BLaER1 (cell line): Measurements from ENCODE around the gene DLK1.

ENCODE experiments used
- H3K27ac ChIP-seq: shearing (Covaris generic); formaldehyde crosslinking; 2 replicates; pipeline ENCODE4 v1.8.1; 2022
- H3K27me3 ChIP-seq: shearing (Covaris generic); formaldehyde crosslinking; 2 replicates; pipeline ENCODE4 v1.8.1; 2022
- H3K36me3 ChIP-seq: shearing (Covaris generic); formaldehyde crosslinking; 2 replicates; pipeline ENCODE4 v1.8.1; 2022
- H3K4me1 ChIP-seq: shearing (Covaris generic); formaldehyde crosslinking; 2 replicates; pipeline ENCODE4 v1.8.1; 2022
- H3K4me2 ChIP-seq: shearing (Covaris generic); formaldehyde crosslinking; 2 replicates; pipeline ENCODE4 v1.8.1; 2022
- H3K4me3 ChIP-seq: shearing (Covaris generic); formaldehyde crosslinking; 2 replicates; pipeline ENCODE4 v1.8.1; 2022
- H3K9ac ChIP-seq: shearing (Covaris generic); formaldehyde crosslinking; 2 replicates; pipeline ENCODE4 v1.8.1; 2022
- H3K9me3 ChIP-seq: shearing (Covaris generic); formaldehyde crosslinking; 2 replicates; pipeline ENCODE4 v1.8.1; 2022
- H4K20me1 ChIP-seq: shearing (Covaris generic); formaldehyde crosslinking; 2 replicates; pipeline ENCODE4 v1.8.1; 2022
- Cebpa-rat ChIP-seq: shearing (Covaris generic); IDR thresholded peaks from 2 replicates; pipeline ENCODE4 v1.8.1; 2022

DLK1 gene

DNA sequence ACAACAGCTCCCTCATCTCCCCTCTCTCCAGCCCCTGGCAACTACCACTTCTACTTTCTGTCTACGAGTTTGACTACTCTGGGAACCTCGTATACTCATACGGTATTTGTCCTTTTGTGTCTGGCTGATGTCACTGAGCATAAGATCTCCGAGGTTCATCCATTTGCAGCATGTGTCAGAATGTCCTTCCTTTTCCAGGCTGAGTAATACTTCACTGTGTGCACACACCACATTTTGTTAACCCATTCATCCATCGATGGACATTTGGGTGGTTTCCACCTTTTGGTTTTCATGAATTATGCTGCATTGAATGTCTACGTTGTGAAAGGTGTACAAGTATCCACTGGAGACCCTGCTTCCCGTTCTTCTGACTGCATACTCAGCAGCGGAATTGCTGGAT lies 24.1 kb upstream of the DLK1 start:
- Histone ChIP-seq H3K4me1 (peaks cover 14% of the 10 kb centered on the region), H3K27ac (no peak overlapping the region), H4K20me1 (no peaks in the 10 kb centered on the region), H3K36me3 (no peaks in the 10 kb centered on the region), H3K4me3 (no peak overlapping the region), H3K9ac (no peak overlapping the region), H3K4me2 (no peak overlapping the region), H3K9me3 (no peaks in the 10 kb centered on the region), H3K27me3 (peaks cover 8% of the 10 kb centered on the region; the same call in 1 of the 2 replicates)
- no peak for TF ChIP-seq Cebpa-rat

- no peak overlapping the region for H3K27ac ChIP-seq
- H3K27me3 ChIP-seq: peaks cover 13% of the 10 kb centered on the region; the same call in 1 of the 2 replicates
- no peaks in the 10 kb centered on the region for H3K36me3 ChIP-seq
- no peak overlapping the region for H3K4me2 ChIP-seq
- H4K20me1 ChIP-seq: no peaks in the 10 kb centered on the region; the same call in 1 of the 2 replicates
- peaks cover 24% of the 10 kb centered on the region for H3K4me1 ChIP-seq
- no peak overlapping the region for H3K9ac ChIP-seq
- no peaks in the 10 kb centered on the region for H3K9me3 ChIP-seq
- no peak overlapping the region for H3K4me3 ChIP-seq
- no peak for TF ChIP-seq Cebpa-rat
Observed at GRCh38 chr14:100703386-100704220, 23.1 kb upstream of the DLK1 start.

- Histone ChIP-seq H3K9me3 (no peaks in the 10 kb centered on the region), H3K9ac (no peak overlapping the region), H3K4me1 (peaks cover 44% of the 10 kb centered on the region), H3K4me2 (no peak overlapping the region), H4K20me1 (peaks cover 12% of the 10 kb centered on the region), H3K4me3 (no peak overlapping the region), H3K27me3 (peaks cover 32% of the 10 kb centered on the region; the same call in 1 of the 2 replicates), H3K27ac (no peak overlapping the region), H3K36me3 (no peaks in the 10 kb centered on the region)
- TF ChIP-seq Cebpa-rat: no peak
Observed at GRCh38 chr14:100706200-100706599, 20.5 kb upstream of the DLK1 start.

DNA sequence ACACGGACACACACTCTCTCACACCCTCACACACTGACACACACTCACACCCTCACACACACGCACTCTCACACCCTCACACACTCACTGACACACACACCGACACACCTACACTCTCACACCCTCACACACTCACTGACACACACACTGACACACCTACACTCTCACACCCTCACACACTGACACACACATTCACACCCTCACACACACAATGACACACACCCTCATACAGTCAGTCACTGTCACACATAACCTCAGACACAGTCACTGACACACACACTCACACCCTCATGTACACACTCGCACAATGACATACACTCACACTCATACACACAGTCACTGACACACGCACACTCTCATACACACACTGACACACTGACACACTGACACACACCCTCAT lies 19.8 kb upstream of the DLK1 start:
- Histone ChIP-seq H3K27me3 (peaks cover 33% of the 10 kb centered on the region; the same call in 1 of the 2 replicates), H3K27ac (no peak overlapping the region), H3K4me3 (no peak overlapping the region), H3K4me1 (peaks cover 50% of the 10 kb centered on the region), H3K9me3 (no peaks in the 10 kb centered on the region), H3K36me3 (no peaks in the 10 kb centered on the region), H3K9ac (no peak overlapping the region), H3K4me2 (no peak overlapping the region), H4K20me1 (peaks cover 19% of the 10 kb centered on the region)
- TF ChIP-seq Cebpa-rat: no peak

DNA sequence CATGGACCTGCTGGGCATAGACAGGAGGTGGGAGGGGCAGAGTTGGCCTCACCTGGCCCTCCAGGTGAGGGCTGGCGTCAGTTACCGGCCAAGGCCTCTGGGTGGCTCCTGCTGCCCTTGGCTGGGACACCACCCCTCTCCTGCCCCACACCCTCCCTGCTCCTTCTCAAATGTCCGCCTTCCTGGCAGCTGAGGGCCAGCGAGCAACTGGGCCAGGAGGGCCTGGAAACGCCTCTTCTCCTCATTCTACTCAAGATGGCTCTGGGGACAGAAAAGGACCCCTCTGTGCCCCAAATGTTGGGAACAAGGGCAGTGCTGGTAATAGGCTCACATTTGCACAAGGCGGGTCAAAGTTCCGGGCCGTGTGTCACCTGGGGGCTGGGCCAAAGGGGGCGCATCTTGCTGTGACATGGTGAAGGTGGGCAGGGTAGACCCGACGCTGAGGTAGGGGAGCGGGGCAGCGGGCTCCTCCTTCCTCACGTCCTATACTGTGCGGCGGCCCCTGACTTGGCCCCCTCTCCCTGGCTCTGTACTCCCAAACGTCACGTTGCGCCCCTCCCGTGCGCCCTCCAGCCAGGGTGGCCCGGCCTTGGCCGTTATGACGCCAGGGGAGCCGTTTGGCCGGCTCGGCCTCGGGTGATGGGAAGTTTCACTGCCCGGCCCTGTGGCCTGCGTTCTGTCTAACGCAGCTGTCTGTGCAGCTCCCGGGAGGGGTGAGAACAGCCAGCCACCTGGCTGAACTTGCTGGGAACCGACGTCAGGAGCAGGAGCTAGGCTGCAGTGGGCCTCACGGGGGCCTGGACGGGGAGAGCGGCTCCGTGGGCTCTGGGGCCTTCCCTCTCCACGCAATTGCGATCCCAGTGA lies 18.0 kb upstream of the DLK1 start:
- H3K4me1 ChIP-seq: peaks cover 68% of the 10 kb centered on the region
- H3K27me3 ChIP-seq: peaks cover 48% of the 10 kb centered on the region
- H3K4me2 ChIP-seq: peak overlapping the region; percentile 96
- H4K20me1 ChIP-seq: peaks cover 36% of the 10 kb centered on the region
- no peaks in the 10 kb centered on the region for H3K9me3 ChIP-seq
- H3K27ac ChIP-seq: no peak overlapping the region
- H3K9ac ChIP-seq: no peak overlapping the region
- no peak for TF ChIP-seq Cebpa-rat
- H3K4me3 ChIP-seq: 0 out of 2 replicates have a peak overlapping the region, but pooled peaks have one; percentile 14
- no peaks in the 10 kb centered on the region for H3K36me3 ChIP-seq

- peak overlapping the region; percentile 96 for H3K4me2 ChIP-seq
- TF ChIP-seq Cebpa-rat: no peak
- no peak overlapping the region for H3K9ac ChIP-seq
- H3K27me3 ChIP-seq: peaks cover 48% of the 10 kb centered on the region
- H4K20me1 ChIP-seq: peaks cover 39% of the 10 kb centered on the region
- peaks cover 69% of the 10 kb centered on the region for H3K4me1 ChIP-seq
- H3K27ac ChIP-seq: no peak overlapping the region
- H3K9me3 ChIP-seq: no peaks in the 10 kb centered on the region
- H3K4me3 ChIP-seq: 0 out of 2 replicates have a peak overlapping the region, but pooled peaks have one; percentile 14
- H3K36me3 ChIP-seq: no peaks in the 10 kb centered on the region
Observed at GRCh38 chr14:100709289-100710284, 17.1 kb upstream of the DLK1 start.

DNA sequence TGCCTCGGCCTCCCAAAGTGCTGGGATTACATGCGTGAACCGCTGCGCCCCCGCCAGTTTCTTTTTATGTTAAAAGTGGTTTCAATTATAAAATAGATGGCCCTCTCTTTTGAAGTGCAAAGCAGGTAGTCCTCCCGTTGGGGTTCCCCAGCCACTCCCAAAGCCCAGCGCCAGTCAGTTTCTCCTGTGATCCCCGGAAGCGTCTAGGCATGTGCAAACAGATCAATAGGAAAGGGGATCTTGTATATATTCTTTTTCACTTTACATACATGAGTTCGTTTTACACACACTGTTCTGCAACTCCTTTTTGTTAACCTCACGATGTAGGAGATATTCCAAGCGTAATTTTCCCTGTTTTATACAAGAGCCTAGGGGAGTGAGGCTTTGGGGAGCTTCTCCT lies 16.3 kb upstream of the DLK1 start:
- H3K4me2 ChIP-seq: peak overlapping the region; percentile 96
- no peak overlapping the region for H3K27ac ChIP-seq
- peaks cover 76% of the 10 kb centered on the region for H3K4me1 ChIP-seq

DNA sequence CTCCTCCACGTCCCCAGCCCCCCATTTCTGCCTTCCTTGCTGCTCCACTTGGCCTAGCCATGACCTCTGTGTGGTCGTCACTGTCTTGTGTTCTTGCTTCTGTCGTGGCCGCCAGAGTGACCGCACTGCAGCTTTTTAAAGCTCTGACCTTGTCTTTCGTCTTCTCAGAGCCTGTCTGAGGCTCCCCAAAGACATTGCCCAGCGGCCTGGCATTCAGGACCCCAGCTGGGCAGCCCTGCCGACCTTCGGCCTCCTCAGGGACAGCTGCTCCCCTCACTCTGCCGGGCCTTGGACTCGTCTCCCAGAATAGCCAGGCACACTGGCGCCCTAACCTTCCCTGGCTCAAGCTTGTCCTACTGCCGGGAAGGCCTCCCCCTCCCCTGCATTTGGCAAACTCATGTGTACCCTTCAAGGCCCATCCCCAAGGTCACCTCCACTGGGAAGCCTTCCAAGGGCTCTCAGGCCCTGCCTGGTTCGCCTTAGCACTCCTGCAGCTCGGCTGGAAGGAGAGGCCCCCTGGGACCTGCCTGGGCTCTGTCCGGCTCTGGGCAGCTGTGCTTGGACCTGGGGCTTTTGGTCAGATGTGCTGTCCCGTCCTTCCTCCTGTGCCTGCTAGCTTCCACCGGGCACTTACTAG lies 15.7 kb upstream of the DLK1 start:
- peak overlapping the region; percentile 56; the same call in 1 of the 2 replicates for H3K27ac ChIP-seq
- peak overlapping the region; percentile 17 for H3K4me3 ChIP-seq
- H3K4me2 ChIP-seq: peak overlapping the region; percentile 96
- H4K20me1 ChIP-seq: peaks cover 39% of the 10 kb centered on the region
- peak overlapping the region; percentile 46; the same call in 1 of the 2 replicates for H3K9ac ChIP-seq
- H3K4me1 ChIP-seq: peaks cover 82% of the 10 kb centered on the region
- no peak for TF ChIP-seq Cebpa-rat
- H3K27me3 ChIP-seq: peaks cover 47% of the 10 kb centered on the region
- H3K9me3 ChIP-seq: peaks cover 4% of the 10 kb centered on the region; the same call in 1 of the 2 replicates
- H3K36me3 ChIP-seq: no peaks in the 10 kb centered on the region

More for the DNA sequence above, 16.3 kb upstream of the DLK1 start:
- Histone ChIP-seq H3K4me3 (no peak overlapping the region), H3K9ac (no peak overlapping the region), H4K20me1 (peaks cover 39% of the 10 kb centered on the region), H3K36me3 (no peaks in the 10 kb centered on the region), H3K9me3 (no peaks in the 10 kb centered on the region; the same call in 1 of the 2 replicates), H3K27me3 (peaks cover 50% of the 10 kb centered on the region)
- TF ChIP-seq Cebpa-rat: no peak
